Measurements from ENCODE around the gene ELOVL5. TPM values are rescaled to one million over a fixed set of nuclear protein-coding genes. Genes with fewer than 3 reads are reported as not detected.

Gene ELOVL5
- total and polyA plus RNA-seq, 12 donors = 31.4 to 1,320 (median 161) TPM

DNA sequence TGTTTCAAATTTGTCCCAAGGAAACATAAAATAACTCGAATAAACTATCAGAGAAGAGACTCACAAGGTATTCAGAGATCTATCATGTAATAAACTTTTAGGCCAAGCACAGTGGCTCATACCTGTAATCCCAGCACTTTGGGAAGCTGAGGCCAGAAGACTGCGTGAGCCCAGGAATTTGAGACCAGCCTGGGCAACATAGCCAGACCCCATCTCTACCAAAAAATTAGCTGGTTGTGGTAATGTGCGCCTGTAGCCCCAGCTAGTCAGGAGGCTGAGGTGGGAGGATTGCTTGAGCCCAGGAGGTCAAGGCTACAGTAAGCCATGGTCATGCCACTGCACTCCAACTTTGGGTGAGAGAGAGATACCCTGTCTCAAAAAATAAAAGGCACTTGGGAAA is 120.9 kb downstream of the ELOVL5 start:
- H3K36me3 ChIP-seq (replicated peaks in 1 of 2) = no peaks in the 10 kb centered on the region
- intact Hi-C loops (cut with DNase I) = no loop called here
- peaks cover 0 to 4% of the 10 kb centered on the region in 2 donors for H3K4me1 ChIP-seq (replicated peaks in 1 of 2)
- H3K27ac ChIP-seq = no peak overlapping the region
- TF ChIP-seq, protein P1, sequence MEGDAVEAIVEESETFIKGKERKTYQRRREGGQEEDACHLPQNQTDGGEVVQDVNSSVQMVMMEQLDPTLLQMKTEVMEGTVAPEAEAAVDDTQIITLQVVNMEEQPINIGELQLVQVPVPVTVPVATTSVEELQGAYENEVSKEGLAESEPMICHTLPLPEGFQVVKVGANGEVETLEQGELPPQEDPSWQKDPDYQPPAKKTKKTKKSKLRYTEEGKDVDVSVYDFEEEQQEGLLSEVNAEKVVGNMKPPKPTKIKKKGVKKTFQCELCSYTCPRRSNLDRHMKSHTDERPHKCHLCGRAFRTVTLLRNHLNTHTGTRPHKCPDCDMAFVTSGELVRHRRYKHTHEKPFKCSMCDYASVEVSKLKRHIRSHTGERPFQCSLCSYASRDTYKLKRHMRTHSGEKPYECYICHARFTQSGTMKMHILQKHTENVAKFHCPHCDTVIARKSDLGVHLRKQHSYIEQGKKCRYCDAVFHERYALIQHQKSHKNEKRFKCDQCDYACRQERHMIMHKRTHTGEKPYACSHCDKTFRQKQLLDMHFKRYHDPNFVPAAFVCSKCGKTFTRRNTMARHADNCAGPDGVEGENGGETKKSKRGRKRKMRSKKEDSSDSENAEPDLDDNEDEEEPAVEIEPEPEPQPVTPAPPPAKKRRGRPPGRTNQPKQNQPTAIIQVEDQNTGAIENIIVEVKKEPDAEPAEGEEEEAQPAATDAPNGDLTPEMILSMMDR (IDR thresholded peaks at IDR 0.05) = no peak
- DNase-seq = no peak
- H3K4me3 ChIP-seq = no peak overlapping the region
- no peaks in the 10 kb centered on the region for H3K9me3 ChIP-seq (replicated peaks in 1 of 3)
- WGBS, 4 donors = 85 to 98% (median 92%) methylated on average over 3 of the region's 3 CpGs
- no peaks in the 10 kb centered on the region for H3K27me3 ChIP-seq

DNA sequence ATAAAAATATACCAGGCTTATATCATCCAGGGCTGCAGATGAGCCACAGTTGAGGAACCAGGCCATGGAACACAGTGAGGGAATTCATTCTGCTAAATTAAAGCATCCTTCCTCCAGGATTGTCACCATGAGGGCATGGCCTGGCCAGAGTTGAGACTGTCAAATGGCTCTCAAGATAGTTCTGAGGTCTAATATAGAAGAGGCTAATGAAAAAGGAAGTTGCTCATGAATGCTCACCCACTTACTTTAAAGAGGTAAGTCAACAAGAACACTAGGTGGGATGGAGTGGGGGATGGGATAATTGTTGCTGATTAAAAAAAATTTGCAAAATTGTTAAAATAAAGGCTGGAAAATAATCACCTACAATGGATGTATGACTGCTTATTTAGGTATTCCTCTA is 128.1 kb downstream of the ELOVL5 start:
- TF ChIP-seq, protein P1 (IDR thresholded peaks at IDR 0.05) = no peak
- TF ChIP-seq POLR2A (IDR thresholded peaks at IDR 0.05) = no peak

More for the DNA sequence above, 128.1 kb downstream of the ELOVL5 start:
- H3K4me1 ChIP-seq (replicated peaks in 1 of 2) = no peaks in the 10 kb centered on the region
- intact Hi-C loops (cut with DNase I) = no loop called here
- H3K4me3 ChIP-seq = no peak overlapping the region
- DNase-seq = no peak
- no peaks in the 10 kb centered on the region for H3K36me3 ChIP-seq (replicated peaks in 1 of 2)
- no peak overlapping the region for H3K27ac ChIP-seq
- H3K27me3 ChIP-seq = no peaks in the 10 kb centered on the region
- no peaks in the 10 kb centered on the region for H3K9me3 ChIP-seq (replicated peaks in 1 of 3)

Small RNAs within 50 kb of the gene (microRNA-seq; reads per million reads assigned to microRNA genes)
- gene MIR5685 = 0 reads per million in 3 donors

Small RNAs within 50 kb of the gene (small RNA-seq; reads per million reads assigned to genes)
- gene MIR5685 (0 reads per million in 2 donors), gene RNU1-136P (0 to 0.12 reads per million in 2 donors)

Other genes with a start within 250 kb of the ELOVL5 start
- gene GCM1, start 200.1 kb downstream of the ELOVL5 start, total RNA-seq = under 1 TPM in 1 of 9 donors, not detected in 8; 0.35 TPM
- gene GCM1, start 200.1 kb downstream of the ELOVL5 start, polyA plus RNA-seq = under 1 TPM in 2 of 3 donors, not detected in 1; 0.03 to 0.07 TPM
- 10 to 100 TPM; 26.5 to 65.6 (median 39.8) TPM for gene GCLC, start 196.2 kb upstream of the ELOVL5 start, total RNA-seq
- 100 to 1,000 TPM in 1 of 3 donors, 10 to 100 TPM in 1, 1 to 10 TPM in 1; 7.3 to 116 (median 12.7) TPM for gene GCLC, start 196.2 kb upstream of the ELOVL5 start, polyA plus RNA-seq

Data from adrenal gland (tissue), 12 donors.